Fibroblast of skin of scalp (primary cell): ENCODE results near the gene DLL1.

Experiments
- DNase-seq: peaks from one replicate; pipeline ENCODE4 v3.0.0-alpha.2; 2013

Gene DLL1

GRCh38 chr6:170295510-170296422 lies 4.9 kb upstream of the DLL1 start:
- DNase-seq = no peak

- DNase-seq = no peak
These were observed 4.1 kb upstream of the DLL1 start for GRCh38 chr6:170294813-170295509.

- DNase-seq = no peak
These were observed 3.4 kb upstream of the DLL1 start for GRCh38 chr6:170294298-170294730.

- no peak for DNase-seq
These were observed 2.7 kb upstream of the DLL1 start for GRCh38 chr6:170293341-170294231.

- no peak for DNase-seq
These were observed 1.7 kb upstream of the DLL1 start for GRCh38 chr6:170292407-170293158.

- DNase-seq = no peak
These were observed 1.2 kb upstream of the DLL1 start for GRCh38 chr6:170292111-170292406.

- no peak for DNase-seq
These were observed 613 bp upstream of the DLL1 start for GRCh38 chr6:170291271-170292110.

- DNase-seq = no peak
These were observed 955 bp downstream of the DLL1 start for GRCh38 chr6:170289951-170290295.

- DNase-seq = no peak
These were observed 1.5 kb downstream of the DLL1 start for GRCh38 chr6:170289180-170289931.

- no peak for DNase-seq
These were observed 2.1 kb downstream of the DLL1 start for GRCh38 chr6:170288852-170289179.

GRCh38 chr6:170288091-170288631 lies 2.7 kb downstream of the DLL1 start:
- no peak for DNase-seq

GRCh38 chr6:170287371-170287876 lies 3.5 kb downstream of the DLL1 start:
- DNase-seq = no peak

- no peak for DNase-seq
These were observed 4.0 kb downstream of the DLL1 start for GRCh38 chr6:170286934-170287265.

GRCh38 chr6:170286246-170286933 lies 4.5 kb downstream of the DLL1 start:
- DNase-seq = peak; percentile 14

GRCh38 chr6:170285482-170285881 lies 5.4 kb downstream of the DLL1 start:
- DNase-seq = no peak

- DNase-seq = no peak
These were observed 5.9 kb downstream of the DLL1 start for GRCh38 chr6:170284866-170285469.

- DNase-seq = no peak
These were observed 6.6 kb downstream of the DLL1 start for GRCh38 chr6:170284126-170284773.

GRCh38 chr6:170283212-170284081 lies 7.4 kb downstream of the DLL1 start:
- DNase-seq = no peak
